ENCODE measurements around the gene RYK. TPM values are rescaled to one million over a fixed set of nuclear protein-coding genes. Genes with fewer than 3 reads are reported as not detected.
A peak's percentile ranks its signal among the peaks of the same experiment; 100 is the strongest.

RYK gene
- total RNA-seq, 1 experiment from 2014 or later = 60.6 TPM

DNA sequence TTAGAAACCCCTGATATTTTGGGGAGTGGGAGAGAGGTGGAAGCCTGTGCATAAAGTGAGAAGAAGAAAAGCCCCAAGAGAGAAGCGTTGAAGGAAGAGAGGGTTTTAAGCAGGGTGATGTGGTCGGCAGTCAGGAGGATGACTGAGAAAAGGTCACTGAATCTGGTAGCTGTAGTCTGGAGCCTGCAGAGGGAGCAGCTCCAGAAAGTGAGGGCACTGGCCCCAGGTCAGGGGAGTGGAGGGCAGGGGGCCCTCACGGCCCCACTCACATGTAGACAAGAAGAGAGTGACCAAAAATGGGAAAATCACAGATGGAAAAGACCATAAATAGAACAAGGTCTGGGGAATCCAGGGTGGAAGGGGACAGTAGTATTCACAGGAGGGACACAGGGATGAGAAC, 105.5 kb downstream of the RYK start:
- Histone ChIP-seq H3K9ac (ENCODE audit: extremely low read depth, insufficient read length, low read length) (no peak overlapping the region), H3K27me3 (ENCODE audit: insufficient read depth, low read length) (no peaks in the 10 kb centered on the region), H4K20me1 (ENCODE audit: control insufficient read depth, insufficient read depth, insufficient read length) (no peaks in the 10 kb centered on the region), H4K91ac (ENCODE audit: insufficient read length, low read depth, low read length) (no peak overlapping the region), H3T11ph (ENCODE audit: low read length) (no peak overlapping the region), H2BK12ac (ENCODE audit: insufficient read length, low read depth, low read length) (no peak overlapping the region), H3K4ac (ENCODE audit: low read depth, low read length) (no peak overlapping the region), H3K23ac (ENCODE audit: insufficient read length, low read depth, low read length) (no peak overlapping the region), H3K18ac (ENCODE audit: insufficient read length, low read depth, low read length) (no peak overlapping the region), H3K23me2 (ENCODE audit: insufficient read length, low read depth, low read length, poor library complexity, severe bottlenecking) (no peaks in the 10 kb centered on the region), H3K56ac (ENCODE audit: insufficient read length, low read depth, low read length) (no peak overlapping the region), H3K4me1 (ENCODE audit: insufficient read depth, low read length) (0 out of 2 replicates have a peak, but pooled peaks cover 3% of the 10 kb centered on the region), H2AFZ (ENCODE audit: low read length) (no peak overlapping the region), H2BK5ac (ENCODE audit: insufficient read length, low read length) (no peak overlapping the region), H3K79me1 (ENCODE audit: insufficient read depth, low read depth, low read length, poor library complexity, severe bottlenecking) (no peaks in the 10 kb centered on the region), H2AK5ac (ENCODE audit: insufficient read length, low read length) (no peak overlapping the region), H3K4me2 (ENCODE audit: insufficient read depth, insufficient read length, low read length) (no peak overlapping the region), H3K14ac (ENCODE audit: insufficient read depth, low read length) (no peak overlapping the region), H3K9me3 (ENCODE audit: control insufficient read depth, low read depth, low read length) (no peaks in the 10 kb centered on the region), H3K27ac (ENCODE audit: insufficient read length, low read depth, low read length) (no peak overlapping the region), H2BK15ac (ENCODE audit: low read depth, low read length) (no peak overlapping the region), H2BK120ac (ENCODE audit: low read depth, low read length, poor library complexity, severe bottlenecking) (no peak overlapping the region), H3K79me2 (ENCODE audit: insufficient read depth, low read length) (no peaks in the 10 kb centered on the region), H2BK20ac (ENCODE audit: low read depth, low read length, poor library complexity, severe bottlenecking) (no peak overlapping the region), H4K8ac (replicated peaks; ENCODE audit: insufficient read length, low read depth, low read length) (no peak overlapping the region), H4K5ac (ENCODE audit: insufficient read length, low read depth, low read length) (no peak overlapping the region)
- H3K4me1 Mint-ChIP-seq = peaks cover 12 to 13% of the 10 kb centered on the region in 2 experiments
- peaks cover 0 to 12% (median 8%) of the 10 kb centered on the region in 3 experiments; a peak in 6 of 7 replicates for H3K36me3 Mint-ChIP-seq (ENCODE audit: insufficient read depth in 1 of 3, low read depth in 3 of 3)
- no CpG with 5 or more reads among the region's 3 CpGs for WGBS (ENCODE audit: extremely low coverage, insufficient read length, low lambda C conversion rate)
- no peak for DNase-seq
- H3K27ac Mint-ChIP-seq = peak overlapping the region in 2 of 3 experiments; percentile 2 to 53; a peak in 3 of 7 replicates
- peaks cover 0 to 11% of the 10 kb centered on the region in 2 experiments; a peak in 4 of 5 replicates for H3K9me3 Mint-ChIP-seq
- H3K4me3 Mint-ChIP-seq = no peak overlapping the region
- TF ChIP-seq CTCF (conservative IDR thresholded peaks at IDR 0.05) = peak; percentile 59
- H3K27me3 Mint-ChIP-seq (ENCODE audit: low read depth) = no peaks in the 10 kb centered on the region; the same call in 1 of the 2 replicates
